Measurements from ENCODE around the gene ALOX5. TPM values are rescaled to one million over a fixed set of nuclear protein-coding genes. Genes with fewer than 3 reads are reported as not detected.
"Not testable (repeated sequence)": the region's sequence is repeated elsewhere in the genome, so short reads cannot be mapped to it uniquely, and the experiment has no call there.

ALOX5 gene
- total RNA-seq: 1 to 10 TPM; 9.7 to 9.9 TPM

GRCh38 chr10:45373576-45374349 lies at the start of gene ALOX5:
Gene ALOX5, plus strand, starts transcription at chr10:45374216. Its CDS starts 64 bp downstream, at chr10:45374280.
- DNase-seq (peak; percentile 53), ATAC-seq (peak; percentile 78)
- no peaks in the 10 kb centered on the region for H3K36me3 Mint-ChIP-seq (ENCODE audit: low read depth)
- peak within 1 kb of the TSS; percentile 81 for H3K4me3 Mint-ChIP-seq
- no peaks in the 10 kb centered on the region for H3K9me3 Mint-ChIP-seq (ENCODE audit: insufficient read depth)
- POLR2A ChIA-PET: no interaction called here
- peaks cover 57% of the 10 kb centered on the region for H3K27me3 Mint-ChIP-seq (ENCODE audit: low read depth)
- CTCF ChIA-PET: no interaction called here
- peaks cover 27% of the 10 kb centered on the region for H3K4me1 Mint-ChIP-seq (ENCODE audit: low read depth)
- peak within 1 kb of the TSS; percentile 52 for H3K27ac Mint-ChIP-seq

GRCh38 chr10:45325116-45325515 lies 48.9 kb upstream of the ALOX5 start:
- H3K4me1 Mint-ChIP-seq (ENCODE audit: low read depth): peaks cover 2% of the 10 kb centered on the region
- H3K27ac Mint-ChIP-seq: no peak overlapping the region
- peaks cover 35% of the 10 kb centered on the region for H3K27me3 Mint-ChIP-seq (ENCODE audit: low read depth)
- no peak for ATAC-seq
- no peaks in the 10 kb centered on the region for H3K36me3 Mint-ChIP-seq (ENCODE audit: low read depth)
- POLR2A ChIA-PET: no interaction called here
- peaks cover under 1% of the 10 kb centered on the region for H3K9me3 Mint-ChIP-seq (ENCODE audit: insufficient read depth)
- no peak for DNase-seq
- no peak overlapping the region for H3K4me3 Mint-ChIP-seq
- CTCF ChIA-PET: no interaction called here

- H3K4me1 Mint-ChIP-seq (ENCODE audit: low read depth); H3K4me3 Mint-ChIP-seq; ATAC-seq; DNase-seq; H3K9me3 Mint-ChIP-seq (ENCODE audit: insufficient read depth); POLR2A ChIA-PET; H3K27ac Mint-ChIP-seq; H3K36me3 Mint-ChIP-seq (ENCODE audit: low read depth); CTCF ChIA-PET: not testable (repeated sequence)
- peaks cover 45% of the 10 kb centered on the region for H3K27me3 Mint-ChIP-seq (ENCODE audit: low read depth)
Observed at GRCh38 chr10:45326864-45327263, 47.2 kb upstream of the ALOX5 start.

- H3K36me3 Mint-ChIP-seq (ENCODE audit: low read depth); POLR2A ChIA-PET; ATAC-seq; H3K4me3 Mint-ChIP-seq; H3K27ac Mint-ChIP-seq; H3K9me3 Mint-ChIP-seq (ENCODE audit: insufficient read depth); H3K4me1 Mint-ChIP-seq (ENCODE audit: low read depth); DNase-seq; CTCF ChIA-PET: not testable (repeated sequence)
- peaks cover 44% of the 10 kb centered on the region for H3K27me3 Mint-ChIP-seq (ENCODE audit: low read depth)
Observed at GRCh38 chr10:45331824-45332223, 42.2 kb upstream of the ALOX5 start.

- ATAC-seq (no peak), DNase-seq (no peak)
- H3K27me3 Mint-ChIP-seq (ENCODE audit: low read depth): peaks cover 16% of the 10 kb centered on the region
- no peak overlapping the region for H3K4me3 Mint-ChIP-seq
- ChIA-PET POLR2A (no interaction called here), CTCF (no interaction called here)
- no peaks in the 10 kb centered on the region for H3K4me1 Mint-ChIP-seq (ENCODE audit: low read depth)
- H3K9me3 Mint-ChIP-seq (ENCODE audit: insufficient read depth): no peaks in the 10 kb centered on the region
- no peaks in the 10 kb centered on the region for H3K36me3 Mint-ChIP-seq (ENCODE audit: low read depth)
- no peak overlapping the region for H3K27ac Mint-ChIP-seq
Observed at GRCh38 chr10:45339894-45340293, 34.1 kb upstream of the ALOX5 start.

GRCh38 chr10:45340420-45340819 lies 33.6 kb upstream of the ALOX5 start:
- DNase-seq; H3K4me1 Mint-ChIP-seq (ENCODE audit: low read depth); ATAC-seq; POLR2A ChIA-PET; H3K9me3 Mint-ChIP-seq (ENCODE audit: insufficient read depth); CTCF ChIA-PET; H3K36me3 Mint-ChIP-seq (ENCODE audit: low read depth); H3K27ac Mint-ChIP-seq; H3K4me3 Mint-ChIP-seq: not testable (repeated sequence)
- peaks cover 16% of the 10 kb centered on the region for H3K27me3 Mint-ChIP-seq (ENCODE audit: low read depth)

- H3K36me3 Mint-ChIP-seq (ENCODE audit: low read depth); CTCF ChIA-PET; H3K9me3 Mint-ChIP-seq (ENCODE audit: insufficient read depth); ATAC-seq; H3K4me1 Mint-ChIP-seq (ENCODE audit: low read depth); H3K4me3 Mint-ChIP-seq; DNase-seq; POLR2A ChIA-PET; H3K27ac Mint-ChIP-seq: not testable (repeated sequence)
- peaks cover 13% of the 10 kb centered on the region for H3K27me3 Mint-ChIP-seq (ENCODE audit: low read depth)
Observed at GRCh38 chr10:45346652-45347335, 27.2 kb upstream of the ALOX5 start.

- DNase-seq; ATAC-seq; CTCF ChIA-PET; H3K9me3 Mint-ChIP-seq (ENCODE audit: insufficient read depth); H3K27ac Mint-ChIP-seq; POLR2A ChIA-PET; H3K4me3 Mint-ChIP-seq; H3K36me3 Mint-ChIP-seq (ENCODE audit: low read depth); H3K4me1 Mint-ChIP-seq (ENCODE audit: low read depth): not testable (repeated sequence)
- H3K27me3 Mint-ChIP-seq (ENCODE audit: low read depth): peaks cover 13% of the 10 kb centered on the region
Observed at GRCh38 chr10:45347464-45347863, 26.6 kb upstream of the ALOX5 start.

GRCh38 chr10:45348196-45348765 lies 25.7 kb upstream of the ALOX5 start:
- POLR2A ChIA-PET; H3K36me3 Mint-ChIP-seq (ENCODE audit: low read depth); H3K4me1 Mint-ChIP-seq (ENCODE audit: low read depth); ATAC-seq; H3K9me3 Mint-ChIP-seq (ENCODE audit: insufficient read depth); DNase-seq; H3K27ac Mint-ChIP-seq; CTCF ChIA-PET; H3K4me3 Mint-ChIP-seq: not testable (repeated sequence)
- H3K27me3 Mint-ChIP-seq (ENCODE audit: low read depth): peaks cover 12% of the 10 kb centered on the region

- CTCF ChIA-PET: no interaction called here
- Mint-ChIP-seq H3K9me3 (ENCODE audit: insufficient read depth) (no peaks in the 10 kb centered on the region), H3K27ac (no peak overlapping the region), H3K36me3 (ENCODE audit: low read depth) (peaks cover 3% of the 10 kb centered on the region), H3K27me3 (ENCODE audit: low read depth) (peaks cover 11% of the 10 kb centered on the region), H3K4me1 (ENCODE audit: low read depth) (peaks cover 6% of the 10 kb centered on the region), H3K4me3 (no peak overlapping the region)
- ATAC-seq (no peak), DNase-seq (no peak)
- POLR2A ChIA-PET: no interaction called here
Observed at GRCh38 chr10:45353186-45353585, 20.8 kb upstream of the ALOX5 start.

GRCh38 chr10:45354261-45354660 lies 19.8 kb upstream of the ALOX5 start:
- Mint-ChIP-seq H3K9me3 (ENCODE audit: insufficient read depth) (no peaks in the 10 kb centered on the region), H3K27me3 (ENCODE audit: low read depth) (peaks cover 11% of the 10 kb centered on the region), H3K27ac (no peak overlapping the region), H3K36me3 (ENCODE audit: low read depth) (no peaks in the 10 kb centered on the region), H3K4me3 (no peak overlapping the region), H3K4me1 (ENCODE audit: low read depth) (peaks cover 6% of the 10 kb centered on the region)
- no peak for ATAC-seq
- CTCF ChIA-PET: no interaction called here
- no peak for DNase-seq
- POLR2A ChIA-PET: no interaction called here

GRCh38 chr10:45355494-45355893 lies 18.5 kb upstream of the ALOX5 start:
- POLR2A ChIA-PET: no interaction called here
- H3K27ac Mint-ChIP-seq: no peak overlapping the region
- ATAC-seq: no peak
- no peaks in the 10 kb centered on the region for H3K36me3 Mint-ChIP-seq (ENCODE audit: low read depth)
- DNase-seq: no peak
- H3K9me3 Mint-ChIP-seq (ENCODE audit: insufficient read depth): no peaks in the 10 kb centered on the region
- peaks cover 6% of the 10 kb centered on the region for H3K4me1 Mint-ChIP-seq (ENCODE audit: low read depth)
- CTCF ChIA-PET: no interaction called here
- no peak overlapping the region for H3K4me3 Mint-ChIP-seq
- peaks cover 18% of the 10 kb centered on the region for H3K27me3 Mint-ChIP-seq (ENCODE audit: low read depth)
